H1 (cell line): Measurements from ENCODE around the gene IGFALS. TPM values are rescaled to one million over a fixed set of nuclear protein-coding genes. Genes with fewer than 3 reads are reported as not detected.

ENCODE experiments used
- CTCF ChIA-PET: fragments of 300-600 bp; sonication (Branson Sonifier 250); formaldehyde crosslinking; loops from one replicate; lab custom pipeline; 2021; ENCODE audit not compliant: partially characterized antibody; lab: Charles Lee
- POLR2A ChIA-PET: fragments of 300-600 bp; sonication (Branson Sonifier 250); formaldehyde crosslinking; loops from one replicate; lab custom pipeline; 2021; ENCODE audit warnings: inconsistent platforms; ENCODE audit not compliant: partially characterized antibody; lab: Charles Lee
- DNase-seq, 2 experiments: peaks; one replicate each; pipeline versions ENCODE4 v3.0.0 to v3.0.0-alpha.2; 2010 to 2022; ENCODE audit warnings: low spot score in 2 of 2, low read depth in 1 of 2, mixed read lengths in 1 of 2
- FAIRE-seq: peaks from 2 replicates; lab custom pipeline; 2011; peaks lifted over from hg19 to GRCh38; lab: Jason Lieb, UNC
- H2AFZ ChIP-seq: 2 replicates; pipeline ENCODE4 v1.8.1; 2012; ENCODE audit warnings: low read length, inconsistent platforms
- H2AK5ac ChIP-seq: 2 replicates; pipeline ENCODE4 v1.6.1; 2013; ENCODE audit warnings: low read depth, low read length
- H2BK120ac ChIP-seq: replicated peaks from 2 replicates; pipeline ENCODE3; 2013; ENCODE audit warnings: low read depth, low read length, inconsistent platforms
- H2BK12ac ChIP-seq: 2 replicates; pipeline ENCODE4 v1.6.1; 2013; ENCODE audit warnings: low read depth, low read length
- H2BK15ac ChIP-seq: 2 replicates; pipeline ENCODE4 v1.6.1; 2013; ENCODE audit warnings: low read length
- H2BK20ac ChIP-seq: 2 replicates; pipeline ENCODE4 v1.6.1; 2013; ENCODE audit warnings: low read length
- H2BK5ac ChIP-seq: 2 replicates; pipeline ENCODE4 v1.6.1; 2013; ENCODE audit warnings: low read depth, low read length
- H3K14ac ChIP-seq: 2 replicates; pipeline ENCODE4 v1.6.1; 2013; ENCODE audit warnings: inconsistent platforms; ENCODE audit not compliant: insufficient read length
- H3K18ac ChIP-seq: 2 replicates; pipeline ENCODE4 v1.6.1; 2013; ENCODE audit warnings: low read length; ENCODE audit errors: extremely low read depth
- H3K23ac ChIP-seq: 2 replicates; pipeline ENCODE4 v1.6.1; 2013; ENCODE audit warnings: inconsistent platforms; ENCODE audit not compliant: insufficient read length
- H3K23me2 ChIP-seq: 2 replicates; pipeline ENCODE4 v1.6.1; 2013; ENCODE audit warnings: low read depth, low read length
- H3K27ac ChIP-seq: 2 replicates; pipeline ENCODE4 v1.6.1; 2011; ENCODE audit warnings: low read depth, low read length, inconsistent platforms
- H3K27me3 ChIP-seq, 4 experiments: replicated peaks in 1 of 4; 1 replicate in 1 of 4; 2 replicates in 3 of 4; pipeline versions ENCODE4 v1.6.1 to v1.8.1; 2011 to 2013; ENCODE audit warnings: low read length in 3 of 4, mild to moderate bottlenecking in 3 of 4, inconsistent platforms in 2 of 4, mixed read lengths in 2 of 4, moderate library complexity in 1 of 4; ENCODE audit not compliant: control insufficient read depth in 3 of 4, insufficient read depth in 3 of 4; ENCODE audit errors: extremely low read depth in 1 of 4
- H3K36me3 ChIP-seq, 4 experiments: 2 replicates each; pipeline versions ENCODE4 v1.6.1 to v1.8.1; 2011 to 2013; ENCODE audit warnings: mild to moderate bottlenecking in 4 of 4, low read length in 3 of 4, moderate library complexity in 2 of 4, control low read depth in 1 of 4, inconsistent platforms in 1 of 4; ENCODE audit not compliant: insufficient read depth in 4 of 4, control insufficient read depth in 2 of 4
- H3K4ac ChIP-seq: replicated peaks from 2 replicates; pipeline ENCODE3; 2013; ENCODE audit warnings: low read length, low read depth, mixed read lengths, inconsistent platforms; ENCODE audit not compliant: insufficient read length
- H3K4me1 ChIP-seq, 4 experiments: replicated peaks in 1 of 4; 1 replicate in 1 of 4; 2 replicates in 3 of 4; pipeline versions ENCODE4 v1.6.1 to v1.8.1; 2011 to 2013; ENCODE audit warnings: low read length in 3 of 4, inconsistent platforms in 2 of 4, mixed read lengths in 1 of 4; ENCODE audit not compliant: insufficient read depth in 4 of 4, control insufficient read depth in 3 of 4
- H3K4me2 ChIP-seq, 2 experiments: 2 replicates each; pipeline versions ENCODE4 v1.6.1 to v1.8.1; 2011 to 2013; ENCODE audit warnings: low read depth in 2 of 2, low read length in 2 of 2, control low read depth in 1 of 2, inconsistent platforms in 1 of 2, mild to moderate bottlenecking in 1 of 2; ENCODE audit not compliant: insufficient read depth in 1 of 2
- H3K4me3 ChIP-seq, 4 experiments: fragments of 200-600, 300-600 bp in 1 of 4; sonication (generic), shearing (Covaris generic), sonication (Bioruptor Twin) in 1 of 4; 2 replicates each; pipeline versions ENCODE4 v1.5.1 to v1.8.1; 2011 to 2016; ENCODE audit warnings: low read length in 4 of 4, low read depth in 3 of 4, control low read depth in 2 of 4, inconsistent platforms in 2 of 4, mild to moderate bottlenecking in 2 of 4, mixed read lengths in 1 of 4, moderate library complexity in 1 of 4; ENCODE audit not compliant: insufficient read depth in 2 of 4; ENCODE audit errors: extremely low read depth in 1 of 4
- H3K56ac ChIP-seq: replicated peaks from 2 replicates; pipeline ENCODE3; 2013; ENCODE audit warnings: low read depth, mild to moderate bottlenecking, mixed read lengths, low read length, inconsistent platforms; ENCODE audit not compliant: insufficient read length
- H3K79me1 ChIP-seq: 2 replicates; pipeline ENCODE4 v1.6.1; 2013; ENCODE audit warnings: low read depth, low read length, control low read depth
- H3K79me2 ChIP-seq, 2 experiments: 2 replicates each; pipeline versions ENCODE4 v1.6.1 to v1.8.1; 2012 to 2013; ENCODE audit warnings: low read length in 2 of 2, mild to moderate bottlenecking in 2 of 2, inconsistent platforms in 1 of 2; ENCODE audit not compliant: insufficient read depth in 2 of 2, control insufficient read depth in 1 of 2
- H3K9ac ChIP-seq, 4 experiments: replicated peaks in 1 of 4; 1 replicate in 1 of 4; 2 replicates in 3 of 4; pipeline versions ENCODE4 v1.6.1 to v1.8.1; 2011 to 2013; ENCODE audit warnings: low read depth in 3 of 4, low read length in 3 of 4, control low read depth in 2 of 4, mild to moderate bottlenecking in 2 of 4, moderate library complexity in 2 of 4, inconsistent platforms in 1 of 4; ENCODE audit errors: extremely low read depth in 1 of 4
- H3K9me3 ChIP-seq, 2 experiments: 2 replicates each; pipeline versions ENCODE4 v1.6.1 to v1.8.1; 2012 to 2013; ENCODE audit warnings: mild to moderate bottlenecking in 2 of 2, moderate library complexity in 2 of 2, control low read depth in 1 of 2, inconsistent platforms in 1 of 2, low read depth in 1 of 2, low read length in 1 of 2, mixed read lengths in 1 of 2; ENCODE audit not compliant: insufficient read depth in 2 of 2
- H4K20me1 ChIP-seq, 2 experiments: replicated peaks in 1 of 2; 2 replicates each; pipeline versions ENCODE3 to v1.8.1; 2011 to 2013; ENCODE audit warnings: inconsistent platforms in 2 of 2, low read length in 2 of 2, mild to moderate bottlenecking in 1 of 2; ENCODE audit not compliant: insufficient read depth in 2 of 2, control insufficient read depth in 1 of 2
- H4K5ac ChIP-seq: 2 replicates; pipeline ENCODE4 v1.6.1; 2013; ENCODE audit warnings: low read length, low read depth, mixed read lengths, inconsistent platforms; ENCODE audit not compliant: insufficient read length
- H4K8ac ChIP-seq: 2 replicates; pipeline ENCODE4 v1.8.0; 2013; ENCODE audit warnings: mild to moderate bottlenecking, moderate library complexity, low read length, inconsistent platforms; ENCODE audit not compliant: insufficient read depth; ENCODE audit errors: extremely low read depth
- H4K91ac ChIP-seq: replicated peaks from 2 replicates; pipeline ENCODE3; 2013; ENCODE audit warnings: low read length, mixed read lengths, inconsistent platforms; ENCODE audit not compliant: insufficient read length
- CBX8 ChIP-seq: fragments of 300-800, 300-1000 bp; sonication (generic); IDR thresholded peaks from 2 replicates; pipeline ENCODE4 v1.7.1; 2016; ENCODE audit warnings: low read depth, low read length, borderline replicate concordance
- GTF2F1 ChIP-seq: IDR thresholded peaks from 2 replicates; pipeline ENCODE4 v1.6.1; 2012; ENCODE audit warnings: low read depth, low read length, improper control_type of control experiment, borderline replicate concordance
- JUN ChIP-seq: IDR thresholded peaks from 2 replicates; pipeline ENCODE4 v1.6.1; 2011; ENCODE audit warnings: low read depth, mild to moderate bottlenecking, improper control_type of control experiment, low read length
- WGBS, 2 experiments: shearing (Covaris generic) in 1 of 2; methylation state at CpG; one replicate each; pipeline versions ENCODE4 v1.1.6 to v1.1.7; 2013 to 2015; ENCODE audit warnings: low lambda C conversion rate in 2 of 2, mixed read lengths in 2 of 2, inconsistent platforms in 1 of 2, low coverage in 1 of 2, missing lambda C conversion rate in 1 of 2; ENCODE audit not compliant: insufficient replicate concordance in 2 of 2, insufficient coverage in 1 of 2, insufficient read length in 1 of 2; ENCODE audit errors: extremely low coverage in 1 of 2, missing lambda C conversion rate in 1 of 2; 5-methylcytosine and 5-hydroxymethylcytosine counted together
- polyA plus RNA-seq, 7 experiments: library from polyadenylated mRNA; depleted of rRNA in 3 of 7; stranded (reverse) in 5 of 7; unstranded in 2 of 7; fragments of >200 nt in 5 of 7; fragments of 200-250 nt in 2 of 7; gene quantifications; 1 replicate in 5 of 7; 2 replicates in 1 of 7; 4 replicates in 1 of 7; pipeline versions ENCODE4 v1.2.1 to v1.2.3, GENCODE V29; 2011 to 2013; ENCODE audit warnings: missing spikeins in 2 of 7, mixed read lengths in 2 of 7
- total RNA-seq: library from RNA; stranded (reverse); fragmentation: NEBNext Ultra II Directional; extraction: Animal tissue kit (Norgen Biotek cat#: 25700); gene quantifications from 2 replicates; pipeline ENCODE4 v1.2.1, GENCODE V29; 2021

The IGFALS gene
- total and polyA plus RNA-seq, 2 of the 8 experiments (the other 6 are each of a cell fraction or from before 2014, with no cell fraction given) = not detected

DNA sequence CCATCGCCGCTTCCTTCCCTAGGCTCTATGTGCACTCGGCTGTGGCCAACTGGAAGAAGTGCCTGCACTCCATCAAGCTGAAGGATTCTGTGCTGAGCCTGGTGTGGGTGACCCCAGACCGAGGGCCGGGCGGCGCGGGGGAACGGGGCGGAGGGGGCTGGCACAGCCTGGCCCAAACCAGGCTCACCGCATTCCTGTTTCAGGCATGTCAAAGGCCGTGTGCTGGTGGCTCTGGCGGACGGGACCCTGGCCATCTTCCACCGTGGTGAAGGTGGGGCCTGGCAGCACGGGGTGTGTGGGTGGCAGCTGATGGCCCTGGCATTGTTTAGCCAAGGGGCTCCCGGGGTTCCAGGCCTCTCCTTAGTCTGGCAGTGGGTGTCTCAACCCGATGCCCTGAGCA is 26.8 kb downstream of the IGFALS start:
- Histone ChIP-seq H2AK5ac (no peak overlapping the region), H3K79me1 (no peaks in the 10 kb centered on the region), H3K9me3 (no peaks in the 10 kb centered on the region; a peak in 1 of 4 replicates), H2AFZ (no peak overlapping the region), H2BK15ac (no peak overlapping the region), H3K14ac (no peak overlapping the region), H4K91ac (no peak overlapping the region), H3K4me2 (no peak overlapping the region), H3K56ac (no peak overlapping the region), H3K9ac (no peak overlapping the region), H3K27me3 (no peaks in the 10 kb centered on the region; a peak in 1 of 7 replicates), H2BK120ac (no peak overlapping the region), H4K20me1 (peaks cover 1 to 13% of the 10 kb centered on the region in 2 experiments), H3K4me1 (peaks cover 0 to 21% (median 12%) of the 10 kb centered on the region in 4 experiments; a peak in 5 of 7 replicates), H2BK20ac (no peak overlapping the region), H4K5ac (no peak overlapping the region), H3K23me2 (peaks cover 8% of the 10 kb centered on the region; the same call in 1 of the 2 replicates), H3K23ac (no peak overlapping the region), H3K4ac (no peak overlapping the region), H2BK12ac (no peak overlapping the region), H3K4me3 (no peak overlapping the region), H3K18ac (no peak overlapping the region), H3K27ac (no peak overlapping the region), H4K8ac (no peak overlapping the region), H3K36me3 (peaks cover 3 to 37% (median 7%) of the 10 kb centered on the region in 4 experiments; a peak in 4 of 8 replicates), H2BK5ac (no peak overlapping the region), H3K79me2 (no peaks in the 10 kb centered on the region; a peak in 1 of 4 replicates)
- WGBS, 2 experiments = 97% methylated on average over 14 of the region's 18 CpGs; no CpG with 5 or more reads in 1 of the 2 experiments
- no peak for DNase-seq
- CTCF ChIA-PET = interaction anchor here (3.1 kb wide), 1 partner anchor 7 kb away, joined by 13 read pairs; the partner anchor contains the start of genes EME2 and MRPS34
- no peak for FAIRE-seq
- POLR2A ChIA-PET = interaction anchor here (13.5 kb wide), 1 partner anchor 13 kb away, joined by 246 read pairs; the partner anchor contains the start of genes NUBP2 and SPSB3
- no peak for TF ChIP-seq CBX8
- no peak for TF ChIP-seq JUN
- no peak for TF ChIP-seq GTF2F1
